ENCODE data around the gene ZNF768.

- TF ChIP-seq, protein P1, sequence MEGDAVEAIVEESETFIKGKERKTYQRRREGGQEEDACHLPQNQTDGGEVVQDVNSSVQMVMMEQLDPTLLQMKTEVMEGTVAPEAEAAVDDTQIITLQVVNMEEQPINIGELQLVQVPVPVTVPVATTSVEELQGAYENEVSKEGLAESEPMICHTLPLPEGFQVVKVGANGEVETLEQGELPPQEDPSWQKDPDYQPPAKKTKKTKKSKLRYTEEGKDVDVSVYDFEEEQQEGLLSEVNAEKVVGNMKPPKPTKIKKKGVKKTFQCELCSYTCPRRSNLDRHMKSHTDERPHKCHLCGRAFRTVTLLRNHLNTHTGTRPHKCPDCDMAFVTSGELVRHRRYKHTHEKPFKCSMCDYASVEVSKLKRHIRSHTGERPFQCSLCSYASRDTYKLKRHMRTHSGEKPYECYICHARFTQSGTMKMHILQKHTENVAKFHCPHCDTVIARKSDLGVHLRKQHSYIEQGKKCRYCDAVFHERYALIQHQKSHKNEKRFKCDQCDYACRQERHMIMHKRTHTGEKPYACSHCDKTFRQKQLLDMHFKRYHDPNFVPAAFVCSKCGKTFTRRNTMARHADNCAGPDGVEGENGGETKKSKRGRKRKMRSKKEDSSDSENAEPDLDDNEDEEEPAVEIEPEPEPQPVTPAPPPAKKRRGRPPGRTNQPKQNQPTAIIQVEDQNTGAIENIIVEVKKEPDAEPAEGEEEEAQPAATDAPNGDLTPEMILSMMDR (IDR thresholded peaks at IDR 0.05): no peak
- no peak for TF ChIP-seq ZFX (IDR thresholded peaks at IDR 0.05; ENCODE audit: borderline replicate concordance)
Observed at GRCh38 chr16:30525844-30526136, 576 bp downstream of the ZNF768 start.
